Ishikawa (cell line): ENCODE data around the gene CD47.

Experiments
- CEBPB ChIP-seq: IDR thresholded peaks from 2 replicates; pipeline ENCODE4 v1.6.1; 2012
- CREB1 ChIP-seq: IDR thresholded peaks from 2 replicates; pipeline ENCODE4 v1.6.1; 2012; ENCODE audit warnings: low read depth
- EGR1 ChIP-seq: IDR thresholded peaks from 2 replicates; pipeline ENCODE4 v1.6.1; 2012
- EP300 ChIP-seq: IDR thresholded peaks from 2 replicates; pipeline ENCODE4 v1.6.1; 2012; ENCODE audit warnings: borderline replicate concordance
- FOXM1 ChIP-seq: IDR thresholded peaks from 2 replicates; pipeline ENCODE4 v1.6.1; 2012; ENCODE audit warnings: low read depth, borderline replicate concordance
- NFIC ChIP-seq: IDR thresholded peaks from 2 replicates; pipeline ENCODE4 v1.6.1; 2012
- RAD21 ChIP-seq: IDR thresholded peaks from 2 replicates; pipeline ENCODE4 v1.6.1; 2012; ENCODE audit warnings: low read depth
- TAF1 ChIP-seq: IDR thresholded peaks from 2 replicates; pipeline ENCODE4 v1.6.1; 2012; ENCODE audit warnings: low read depth, mild to moderate bottlenecking
- TCF12 ChIP-seq: IDR thresholded peaks from 2 replicates; pipeline ENCODE4 v1.6.1; 2012; ENCODE audit warnings: low read depth
- TEAD4 ChIP-seq: IDR thresholded peaks from 2 replicates; pipeline ENCODE4 v1.6.1; 2012
- YY1 ChIP-seq: IDR thresholded peaks from 2 replicates; pipeline ENCODE4 v1.6.1; 2012; ENCODE audit warnings: low read depth
- ZBTB7A ChIP-seq: IDR thresholded peaks from 2 replicates; pipeline ENCODE4 v1.6.1; 2012; ENCODE audit warnings: low read depth
- TF ChIP-seq, protein P1 (sequence below): IDR thresholded peaks from 2 replicates; pipeline ENCODE4 v1.6.1; 2012; ENCODE audit warnings: low read depth, mild to moderate bottlenecking
- TF ChIP-seq, protein P2 (sequence below): IDR thresholded peaks from 2 replicates; pipeline ENCODE4 v1.6.1; 2012
- TF ChIP-seq, protein P3 (sequence below): IDR thresholded peaks from 2 replicates; pipeline ENCODE4 v1.6.1; 2012

Gene CD47

DNA sequence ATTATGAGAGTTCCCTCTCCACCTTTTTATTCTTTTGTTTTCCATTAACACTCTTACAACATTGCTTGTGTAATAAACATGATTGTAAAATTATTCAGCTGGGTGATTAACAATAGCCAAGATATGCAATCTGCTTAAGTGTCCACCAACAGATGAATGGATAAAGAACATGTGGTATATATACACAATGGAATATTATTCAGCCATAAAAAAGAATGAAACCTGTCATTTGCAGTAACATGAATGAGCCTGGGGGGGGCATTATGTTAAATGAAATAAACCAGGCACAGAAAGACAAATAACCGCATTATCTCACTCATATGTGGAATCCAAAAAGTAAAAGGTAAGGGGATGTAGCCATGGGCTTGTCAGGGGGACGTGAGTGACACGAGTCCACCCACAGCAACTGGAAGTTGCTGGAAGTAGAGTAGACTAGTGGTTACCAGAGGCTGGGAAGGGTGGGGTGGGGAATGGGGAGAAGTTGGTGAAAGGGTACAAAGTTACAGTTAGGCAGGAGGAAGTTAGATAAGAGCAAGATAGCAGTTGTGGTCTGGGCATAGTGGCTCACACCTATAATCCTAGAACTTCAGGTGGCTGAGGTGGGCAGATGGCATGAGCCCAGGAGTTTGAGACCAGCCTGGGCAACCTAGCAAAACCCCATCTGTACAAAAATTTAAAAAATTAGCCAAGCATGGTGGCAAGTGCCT is 28.7 kb upstream of the CD47 start:
- TF ChIP-seq CEBPB = no peak
- no peak for TF ChIP-seq ZBTB7A
- TF ChIP-seq, protein P1, sequence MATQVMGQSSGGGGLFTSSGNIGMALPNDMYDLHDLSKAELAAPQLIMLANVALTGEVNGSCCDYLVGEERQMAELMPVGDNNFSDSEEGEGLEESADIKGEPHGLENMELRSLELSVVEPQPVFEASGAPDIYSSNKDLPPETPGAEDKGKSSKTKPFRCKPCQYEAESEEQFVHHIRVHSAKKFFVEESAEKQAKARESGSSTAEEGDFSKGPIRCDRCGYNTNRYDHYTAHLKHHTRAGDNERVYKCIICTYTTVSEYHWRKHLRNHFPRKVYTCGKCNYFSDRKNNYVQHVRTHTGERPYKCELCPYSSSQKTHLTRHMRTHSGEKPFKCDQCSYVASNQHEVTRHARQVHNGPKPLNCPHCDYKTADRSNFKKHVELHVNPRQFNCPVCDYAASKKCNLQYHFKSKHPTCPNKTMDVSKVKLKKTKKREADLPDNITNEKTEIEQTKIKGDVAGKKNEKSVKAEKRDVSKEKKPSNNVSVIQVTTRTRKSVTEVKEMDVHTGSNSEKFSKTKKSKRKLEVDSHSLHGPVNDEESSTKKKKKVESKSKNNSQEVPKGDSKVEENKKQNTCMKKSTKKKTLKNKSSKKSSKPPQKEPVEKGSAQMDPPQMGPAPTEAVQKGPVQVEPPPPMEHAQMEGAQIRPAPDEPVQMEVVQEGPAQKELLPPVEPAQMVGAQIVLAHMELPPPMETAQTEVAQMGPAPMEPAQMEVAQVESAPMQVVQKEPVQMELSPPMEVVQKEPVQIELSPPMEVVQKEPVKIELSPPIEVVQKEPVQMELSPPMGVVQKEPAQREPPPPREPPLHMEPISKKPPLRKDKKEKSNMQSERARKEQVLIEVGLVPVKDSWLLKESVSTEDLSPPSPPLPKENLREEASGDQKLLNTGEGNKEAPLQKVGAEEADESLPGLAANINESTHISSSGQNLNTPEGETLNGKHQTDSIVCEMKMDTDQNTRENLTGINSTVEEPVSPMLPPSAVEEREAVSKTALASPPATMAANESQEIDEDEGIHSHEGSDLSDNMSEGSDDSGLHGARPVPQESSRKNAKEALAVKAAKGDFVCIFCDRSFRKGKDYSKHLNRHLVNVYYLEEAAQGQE = no peak
- no peak for TF ChIP-seq YY1
- TF ChIP-seq TAF1 = no peak
- no peak for TF ChIP-seq TEAD4
- no peak for TF ChIP-seq FOXM1
- TF ChIP-seq, protein P2, sequence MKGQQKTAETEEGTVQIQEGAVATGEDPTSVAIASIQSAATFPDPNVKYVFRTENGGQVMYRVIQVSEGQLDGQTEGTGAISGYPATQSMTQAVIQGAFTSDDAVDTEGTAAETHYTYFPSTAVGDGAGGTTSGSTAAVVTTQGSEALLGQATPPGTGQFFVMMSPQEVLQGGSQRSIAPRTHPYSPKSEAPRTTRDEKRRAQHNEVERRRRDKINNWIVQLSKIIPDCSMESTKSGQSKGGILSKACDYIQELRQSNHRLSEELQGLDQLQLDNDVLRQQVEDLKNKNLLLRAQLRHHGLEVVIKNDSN = no peak
- TF ChIP-seq CREB1 = no peak
- TF ChIP-seq EGR1 = no peak
- TF ChIP-seq TCF12 = no peak
- TF ChIP-seq EP300 = no peak
- TF ChIP-seq NFIC = no peak
- TF ChIP-seq, protein P3, sequence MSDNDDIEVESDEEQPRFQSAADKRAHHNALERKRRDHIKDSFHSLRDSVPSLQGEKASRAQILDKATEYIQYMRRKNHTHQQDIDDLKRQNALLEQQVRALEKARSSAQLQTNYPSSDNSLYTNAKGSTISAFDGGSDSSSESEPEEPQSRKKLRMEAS = no peak

DNA sequence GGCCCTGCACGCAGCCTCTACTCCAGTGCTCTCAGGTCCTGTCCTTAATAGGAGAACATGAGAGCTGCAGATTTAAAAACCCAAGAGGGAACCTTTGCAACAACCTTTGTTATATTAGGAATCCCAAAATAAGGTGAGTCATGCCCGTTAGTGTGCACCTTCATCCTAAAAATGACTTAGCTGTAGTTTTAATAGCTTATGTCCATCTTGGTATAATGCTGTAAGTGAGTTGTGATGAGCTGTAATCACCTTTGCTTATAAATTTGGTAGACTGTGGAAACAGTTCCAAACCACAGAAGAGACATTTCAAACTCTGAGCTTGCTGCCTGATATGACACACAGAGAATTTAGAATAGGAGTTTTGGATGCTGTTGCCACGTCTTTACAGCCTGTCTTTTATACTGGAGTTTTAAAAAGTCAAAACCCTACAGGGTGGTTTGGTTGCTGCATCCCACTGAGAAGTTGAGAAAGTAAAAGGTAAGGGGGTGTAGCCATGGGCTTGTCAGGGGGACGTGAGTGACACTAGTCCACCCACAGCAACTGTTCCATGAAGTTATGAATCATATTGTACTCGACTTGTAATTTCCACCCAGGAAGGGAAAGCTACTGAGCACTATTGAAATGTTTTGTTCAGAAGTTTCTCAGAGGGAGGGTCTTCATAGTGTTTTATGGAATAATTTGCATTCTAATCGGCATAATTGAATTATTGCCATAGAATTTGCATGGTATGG is 27.4 kb upstream of the CD47 start:
- TF ChIP-seq, protein P3 = no peak
- TF ChIP-seq TCF12 = no peak
- no peak for TF ChIP-seq TAF1
- no peak for TF ChIP-seq NFIC
- no peak for TF ChIP-seq RAD21
- TF ChIP-seq TEAD4 = no peak

DNA sequence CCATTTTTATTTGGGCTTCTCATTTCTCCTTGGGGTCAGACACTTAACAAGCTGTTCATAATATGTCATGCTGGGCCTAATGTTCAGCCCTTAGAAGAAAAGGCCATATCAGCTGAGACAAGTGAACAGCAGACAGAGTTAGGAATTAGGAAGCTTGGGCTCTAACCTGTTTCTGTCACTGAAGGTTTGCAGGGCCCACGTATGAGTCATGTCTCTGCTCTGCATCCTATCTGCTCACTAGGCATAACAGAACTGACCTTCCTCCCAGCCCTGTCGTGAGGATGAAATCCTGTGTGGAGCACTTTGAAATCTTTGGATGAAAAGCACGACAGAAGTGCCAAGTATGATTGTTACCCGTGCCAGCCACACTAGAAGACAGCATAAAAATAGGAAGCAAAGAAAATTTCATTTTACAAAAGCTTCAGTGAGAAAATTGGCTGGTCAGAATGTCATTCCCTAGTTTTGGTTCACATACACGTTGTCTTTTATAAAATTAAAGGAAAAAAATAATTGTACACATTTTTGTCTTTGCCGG is 26.5 kb upstream of the CD47 start:
- TF ChIP-seq TCF12 (no peak), ZBTB7A (no peak), CREB1 (no peak), YY1 (no peak), CEBPB (no peak), EP300 (no peak), TAF1 (no peak), RAD21 (no peak), NFIC (no peak), FOXM1 (no peak), TEAD4 (no peak)
- TF ChIP-seq, protein P1 = no peak
- TF ChIP-seq, protein P2 = no peak
- TF ChIP-seq, protein P3 = no peak

DNA sequence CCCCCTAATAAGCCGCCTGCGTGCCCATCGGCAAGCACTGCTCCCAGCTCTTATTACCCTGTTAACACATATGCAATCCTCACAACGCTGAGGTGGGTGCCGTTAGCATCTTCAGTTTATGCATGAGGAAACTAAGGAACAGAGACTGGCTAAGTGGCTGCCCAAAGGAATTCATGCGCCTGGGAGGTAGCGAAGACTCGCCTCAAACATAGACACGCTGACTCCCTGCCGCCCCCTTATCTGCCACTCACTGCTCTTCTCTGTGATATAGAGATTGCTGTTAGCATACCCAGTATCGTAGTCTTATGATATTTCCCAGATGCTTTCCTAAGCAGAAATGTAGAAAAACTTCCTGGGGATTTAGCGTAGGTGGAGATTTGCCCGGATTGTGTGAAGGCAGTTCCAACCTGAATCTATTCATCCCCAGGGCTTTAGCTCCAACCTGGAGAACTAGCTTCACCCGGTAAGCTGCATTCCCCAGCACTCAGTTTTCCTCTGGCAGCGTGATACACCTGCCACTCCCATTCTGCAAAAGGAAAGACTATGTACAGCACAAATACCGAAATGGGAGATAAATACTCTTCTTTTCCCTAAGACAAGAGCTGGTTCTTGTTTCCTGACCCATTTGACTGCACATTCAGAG is 23.7 kb upstream of the CD47 start:
- TF ChIP-seq TCF12 (no peak), TAF1 (no peak), CEBPB (no peak)
- TF ChIP-seq, protein P3 = no peak

DNA sequence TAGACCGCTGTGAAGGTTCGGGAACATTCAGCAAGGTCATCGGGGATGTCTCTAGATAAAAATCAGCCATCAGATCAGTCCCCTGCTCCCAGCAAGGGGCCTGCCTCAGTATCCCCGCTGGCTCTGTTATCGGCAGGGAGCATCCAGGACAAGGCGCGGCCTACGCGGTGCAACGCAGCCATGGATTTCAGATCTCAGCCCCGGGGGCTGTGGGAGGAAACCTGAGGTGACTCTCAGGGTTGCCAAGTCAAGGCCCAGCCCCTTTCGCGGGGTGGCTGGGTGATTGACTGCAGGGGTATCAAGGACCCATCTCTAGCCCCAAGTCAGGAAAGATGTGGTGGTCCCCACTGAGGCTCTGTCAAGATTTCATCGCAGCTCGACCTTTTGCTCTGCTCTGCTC is 23.1 kb upstream of the CD47 start:
- TF ChIP-seq, protein P3 = no peak
- TF ChIP-seq CEBPB = no peak
- no peak for TF ChIP-seq CREB1
- no peak for TF ChIP-seq TAF1
- TF ChIP-seq EGR1 = no peak
- TF ChIP-seq FOXM1 = no peak
- no peak for TF ChIP-seq RAD21
- no peak for TF ChIP-seq ZBTB7A
- TF ChIP-seq NFIC = no peak
- no peak for TF ChIP-seq TEAD4
- TF ChIP-seq, protein P1 = no peak
